ENCODE measurements around the gene YEATS4.

Gene YEATS4

DNA sequence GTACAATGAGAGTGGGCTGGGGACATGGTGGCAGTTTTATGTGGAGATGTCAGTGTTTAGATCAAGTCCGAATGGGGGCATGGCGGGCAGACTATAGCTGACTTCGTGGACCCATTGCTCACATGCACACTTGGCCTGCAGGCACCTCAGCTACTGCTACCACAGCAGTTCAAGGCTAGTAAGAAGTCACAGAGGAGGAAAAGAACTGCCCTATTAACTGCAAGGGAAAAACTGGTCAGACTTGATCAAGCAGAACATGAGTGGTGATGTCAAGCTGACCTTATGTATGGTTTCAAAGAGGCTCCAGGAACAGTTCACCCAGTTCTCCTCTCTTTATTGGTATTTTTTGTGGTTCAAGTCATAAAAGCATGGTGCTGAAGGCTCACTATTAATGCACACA, 80.5 kb downstream of the YEATS4 start:
- no peak for DNase-seq

All from activated naive CD4-positive, alpha-beta T cell (primary cell).